ENCODE measurements around the gene TBC1D1.
A peak's percentile ranks its signal among the peaks of the same experiment; 100 is the strongest.

The TBC1D1 gene

DNA sequence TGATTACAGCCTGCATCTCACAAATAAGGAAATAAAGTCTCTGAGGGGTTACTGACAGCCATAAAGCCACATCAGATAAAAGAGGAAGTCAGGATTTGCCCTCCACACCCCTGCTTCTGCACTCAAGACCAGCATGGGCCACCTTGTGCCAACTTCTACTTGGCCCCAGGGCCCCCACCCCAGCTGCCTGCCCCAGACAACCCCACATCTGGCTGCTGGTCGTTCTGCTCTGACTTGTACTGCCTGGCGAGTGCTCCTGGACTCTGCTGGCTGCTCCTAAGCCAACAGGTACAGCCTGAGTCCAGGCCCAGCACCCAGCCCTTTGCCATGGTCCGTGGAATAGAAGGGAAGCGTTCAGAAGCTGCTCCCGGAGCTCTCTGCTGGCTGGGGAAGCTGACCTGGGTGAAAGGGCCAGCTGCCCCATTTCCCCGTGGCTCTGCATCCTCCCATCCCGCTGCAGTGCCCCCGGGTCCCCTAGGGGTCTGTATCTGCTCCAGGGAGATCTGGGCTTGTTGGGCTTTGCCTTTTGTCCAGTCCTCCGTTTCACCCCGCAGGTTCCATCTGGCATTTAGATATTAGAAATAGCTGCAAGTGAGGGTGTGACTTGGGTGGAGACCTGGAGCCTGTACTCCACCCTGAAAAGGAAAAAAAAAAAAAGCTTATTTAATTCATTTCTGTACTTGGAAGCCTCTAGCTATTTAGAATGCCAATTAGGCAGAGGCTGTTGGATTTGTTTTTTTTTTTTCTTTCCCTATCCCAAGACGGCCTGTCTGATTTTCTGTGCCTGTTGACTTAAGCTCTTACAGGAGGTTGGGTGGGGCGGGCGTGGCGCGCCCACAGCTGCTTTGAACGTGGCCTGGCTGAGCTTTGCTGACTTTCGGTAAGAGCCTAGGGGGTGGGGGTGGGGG, 264.1 kb downstream of the TBC1D1 start:
- DNase-seq, result no peak

- DNase-seq, result no peak
Observed at GRCh38 chr4:38155589-38156294, 264.9 kb downstream of the TBC1D1 start.

DNA sequence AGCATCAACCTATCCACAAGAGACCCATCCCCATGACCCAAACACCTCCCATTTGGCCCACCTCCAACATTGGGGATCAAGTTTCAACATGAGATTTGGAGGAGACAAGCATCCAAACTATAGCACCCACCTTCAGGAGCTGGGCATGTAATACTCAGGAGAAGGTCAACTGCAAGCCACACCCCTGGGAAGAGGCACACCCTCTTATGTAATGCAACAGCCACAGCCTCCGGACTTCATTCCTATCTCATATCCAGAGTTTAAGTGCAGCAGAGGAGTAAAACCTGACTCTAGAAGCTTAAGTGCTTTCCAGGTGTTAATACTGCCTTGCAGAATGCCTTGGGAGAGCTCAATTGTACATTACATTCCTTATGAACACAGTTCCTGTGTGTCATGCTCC, 266.7 kb downstream of the TBC1D1 start:
- no peak for DNase-seq

DNA sequence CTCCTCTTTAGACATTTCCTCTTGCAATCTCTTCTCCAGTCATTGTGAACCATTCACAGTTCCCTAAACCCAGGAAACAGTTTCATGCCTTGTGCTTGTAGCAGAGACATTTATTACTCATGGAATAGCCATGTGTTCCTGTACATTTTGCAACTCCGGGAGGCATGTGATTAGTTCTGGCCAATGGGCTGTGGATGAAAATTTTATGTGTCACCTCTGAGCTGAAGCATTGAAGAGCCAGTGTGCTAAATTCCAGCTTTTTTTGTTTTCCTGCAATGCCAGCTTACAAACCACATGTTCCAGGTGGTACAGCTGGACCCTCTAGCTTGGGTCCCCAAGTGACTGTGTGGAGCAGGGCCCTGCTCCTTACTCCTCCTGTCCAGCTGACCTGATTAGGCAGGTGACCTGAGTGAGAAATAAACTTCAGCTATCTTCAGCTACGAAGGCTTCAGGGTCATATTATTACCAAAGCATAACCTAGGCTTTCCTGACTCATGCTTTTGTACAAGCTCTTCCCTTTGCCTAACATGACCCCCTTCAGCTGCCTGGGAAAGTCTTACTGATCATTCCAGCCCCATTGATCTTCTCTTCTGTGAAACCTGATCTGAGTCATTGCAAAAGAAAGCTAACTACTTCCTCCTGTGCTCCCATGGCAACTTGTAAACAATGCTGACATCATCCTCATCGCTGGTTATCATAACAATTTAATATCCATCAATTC, 269.8 kb downstream of the TBC1D1 start:
- DNase-seq, result peak; percentile 25

GRCh38 chr4:38161208-38162113, 270.6 kb downstream of the TBC1D1 start:
- DNase-seq, result no peak

- DNase-seq, result no peak
Observed at GRCh38 chr4:38162240-38162784, 271.4 kb downstream of the TBC1D1 start.

GRCh38 chr4:38163216-38164006, 272.5 kb downstream of the TBC1D1 start:
- no peak for DNase-seq

DNA sequence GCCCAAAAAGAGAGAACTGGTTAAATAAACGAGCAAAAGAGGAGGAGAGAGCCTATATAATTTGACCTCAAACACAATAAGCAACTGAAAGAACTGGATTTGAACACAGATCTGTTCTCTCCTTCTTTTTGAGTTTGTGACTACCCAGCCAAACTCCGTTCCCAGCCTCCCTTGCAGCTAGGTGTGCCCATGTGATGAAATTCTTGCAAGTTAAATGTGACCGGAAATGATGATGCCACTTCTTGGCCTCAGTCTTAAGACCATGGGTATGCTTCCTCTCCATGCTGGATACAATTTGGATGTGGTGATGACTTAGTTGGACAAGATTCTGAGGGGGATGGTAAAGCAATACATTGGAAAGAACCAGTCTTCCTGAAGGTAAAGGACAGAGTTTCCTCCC, 273.5 kb downstream of the TBC1D1 start:
- no peak for DNase-seq

DNA sequence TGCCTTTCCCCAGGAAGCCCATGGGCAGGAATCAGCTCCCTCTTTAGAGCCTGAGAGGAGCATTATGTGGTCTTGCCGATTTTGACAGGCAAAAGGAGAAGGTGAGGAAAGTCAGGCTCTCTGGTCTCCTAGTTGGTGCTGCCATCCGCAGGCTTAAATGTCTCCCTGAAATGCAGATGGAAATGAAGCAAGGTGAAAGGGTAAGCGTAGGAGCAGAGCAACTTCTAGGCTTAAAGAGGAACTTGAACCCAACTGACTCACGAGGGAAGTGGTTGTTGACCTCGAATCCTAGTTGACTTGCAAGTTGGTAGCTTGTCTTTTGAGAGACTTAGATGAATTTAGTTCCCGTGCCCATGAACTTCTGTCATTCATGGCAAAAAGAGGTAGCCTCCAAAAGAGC, 275.2 kb downstream of the TBC1D1 start:
- no peak for DNase-seq

DNA sequence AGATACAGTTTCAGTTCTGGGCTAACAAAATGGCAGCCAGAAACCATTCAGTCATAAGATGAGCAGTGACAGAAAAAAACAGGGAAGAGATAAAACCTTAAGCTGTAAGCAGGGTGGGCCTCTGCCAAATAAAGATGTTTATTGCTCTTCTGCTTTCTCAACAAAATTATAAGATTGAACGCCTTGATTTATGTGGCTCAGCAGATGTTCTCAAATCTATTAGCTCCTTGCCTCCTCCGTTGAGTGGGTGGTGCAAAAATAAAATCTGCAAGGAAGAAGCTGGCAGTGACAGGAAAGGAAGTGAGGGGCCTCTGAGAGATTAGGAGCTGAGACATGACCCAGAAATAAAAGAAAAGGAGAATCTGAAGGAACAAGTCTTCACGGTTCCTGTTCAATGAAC, 275.9 kb downstream of the TBC1D1 start:
- no peak for DNase-seq

GRCh38 chr4:38167973-38168372, 277.1 kb downstream of the TBC1D1 start:
- DNase-seq, result no peak

DNA sequence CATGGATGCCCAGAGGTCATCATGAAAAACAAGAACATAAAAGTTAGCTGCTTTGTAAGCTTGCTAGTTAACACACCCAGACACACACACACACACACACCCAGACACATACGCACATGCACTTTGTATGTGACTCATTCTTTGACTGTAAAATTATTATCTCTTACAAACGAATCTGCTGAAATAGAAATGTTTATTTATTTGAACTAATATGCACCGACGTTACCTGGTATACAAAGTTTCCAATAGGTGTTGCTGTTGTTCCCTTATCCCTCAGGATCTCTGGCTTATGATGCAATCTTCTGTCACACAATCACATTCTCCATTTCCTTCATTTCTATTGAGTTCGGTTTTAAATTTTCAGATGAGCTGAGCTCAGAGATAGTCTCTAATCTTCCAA, 278.6 kb downstream of the TBC1D1 start:
- DNase-seq, result no peak

GRCh38 chr4:38170338-38171169, 279.7 kb downstream of the TBC1D1 start:
- DNase-seq, result no peak

GRCh38 chr4:38172078-38172477, 281.2 kb downstream of the TBC1D1 start:
- DNase-seq, result no peak

DNA sequence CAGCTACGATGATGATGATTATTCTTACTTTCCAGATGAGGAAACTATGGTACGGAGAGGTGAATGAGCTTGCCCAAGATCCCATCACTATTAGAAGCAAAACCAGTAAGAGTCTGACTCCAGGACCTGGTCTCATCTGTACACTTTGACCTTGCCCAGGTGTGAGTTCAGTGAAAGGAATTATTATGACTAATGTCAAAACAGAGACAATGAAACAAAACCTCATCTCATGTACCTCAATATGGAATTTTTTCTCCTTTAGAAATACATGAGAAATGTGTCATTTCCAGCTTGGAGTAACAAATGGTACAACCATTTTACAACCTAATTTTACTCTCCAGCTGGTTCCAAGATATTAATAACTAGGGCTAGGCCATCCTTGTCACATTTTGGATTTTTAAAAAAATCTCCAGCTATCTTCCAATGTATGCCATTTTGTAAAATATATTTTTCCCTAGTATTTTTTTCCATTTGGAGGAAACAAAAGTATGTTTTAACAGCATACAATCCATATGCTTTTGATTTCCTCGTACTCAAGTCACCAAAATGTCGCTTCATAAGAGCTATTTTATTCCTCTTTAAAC, 283.1 kb downstream of the TBC1D1 start:
- no peak for DNase-seq

GRCh38 chr4:38174801-38175200, 283.9 kb downstream of the TBC1D1 start:
- DNase-seq, result no peak

DNA sequence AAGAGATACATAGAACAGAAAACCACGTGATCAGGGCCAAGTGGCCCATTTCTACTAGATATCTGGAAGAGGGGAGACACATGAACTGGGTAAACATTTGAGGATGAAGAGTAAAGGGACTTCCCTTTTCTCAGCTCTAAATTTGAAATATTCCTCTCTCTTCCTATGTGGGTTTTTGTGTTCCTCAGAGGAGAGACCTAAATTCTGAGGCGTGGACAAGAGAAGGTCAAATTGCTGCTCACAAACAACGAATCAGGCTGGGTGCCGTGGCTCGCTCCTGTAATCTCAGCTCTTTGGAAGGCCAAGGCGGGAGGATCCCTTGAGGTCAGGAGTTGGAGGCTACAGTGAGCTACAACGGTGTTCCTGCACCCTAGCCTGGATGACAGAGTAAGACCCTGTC, 285.3 kb downstream of the TBC1D1 start:
- DNase-seq, result no peak

DNA sequence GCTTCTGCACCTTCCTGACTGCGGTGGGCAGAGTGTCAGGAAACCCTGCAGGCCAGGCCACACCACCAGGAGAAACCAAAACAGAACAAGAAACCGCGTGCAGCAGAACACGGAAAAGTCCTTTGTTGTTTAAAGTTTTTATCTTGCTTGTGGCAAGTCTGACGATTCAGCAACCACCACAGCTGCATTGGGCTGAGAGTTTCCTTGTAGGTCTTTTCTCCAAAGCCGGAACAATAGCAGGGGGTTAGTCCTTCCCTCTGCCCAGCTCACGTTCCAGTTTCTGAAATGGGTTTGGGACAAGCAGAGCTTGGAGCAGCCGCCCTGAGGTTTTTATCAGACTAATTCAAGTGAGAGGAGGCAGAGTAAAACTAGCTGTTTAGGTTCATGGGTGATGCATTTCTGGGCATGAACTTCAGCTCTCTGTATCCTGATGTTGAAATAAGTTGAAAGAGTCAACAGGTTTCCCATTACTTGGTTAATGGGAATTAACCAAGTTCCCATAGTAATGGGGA, 286.2 kb downstream of the TBC1D1 start:
- peak; percentile 29 for DNase-seq

GRCh38 chr4:38177641-38178391, 286.9 kb downstream of the TBC1D1 start:
- DNase-seq, result peak; percentile 33
